ENCODE results near the gene RMRP. TPM values are rescaled to one million over a fixed set of nuclear protein-coding genes. Genes with fewer than 3 reads are reported as not detected.
"Not testable (repeated sequence)": the region's sequence is repeated elsewhere in the genome, so short reads cannot be mapped to it uniquely, and the experiment has no call there.

Gene RMRP
- total and polyA plus RNA-seq, 2 of the 4 experiments (the other 2 are of a cell fraction): 39.7 to 13,690 TPM

DNA sequence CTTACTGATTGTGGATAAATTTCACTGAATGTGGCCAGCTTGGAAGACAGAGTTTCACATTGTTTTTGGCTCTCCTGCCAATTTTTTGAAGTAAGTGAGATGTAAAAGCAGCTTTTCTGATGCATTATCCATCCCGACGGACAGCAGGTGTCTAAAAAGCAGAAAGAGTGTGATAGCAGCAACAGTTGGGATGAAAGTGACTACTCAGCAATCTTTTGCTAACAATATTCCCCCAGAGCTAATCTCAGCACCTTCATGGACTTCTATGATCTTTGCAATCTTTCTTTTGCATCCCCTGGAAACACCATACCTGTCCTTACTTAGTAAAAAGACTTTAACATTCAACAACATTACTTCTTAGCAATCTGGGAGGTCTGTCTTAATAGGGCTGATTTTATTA is 45.0 kb downstream of the RMRP start:
- Histone ChIP-seq H3K4me2 (ENCODE audit: low read depth, low read length) (no peak overlapping the region), H4K91ac (ENCODE audit: insufficient read depth, low read depth, low read length) (no peak overlapping the region), H3K4ac (ENCODE audit: low read depth, low read length) (no peak overlapping the region), H4K20me1 (ENCODE audit: insufficient read depth, low read length) (no peaks in the 10 kb centered on the region), H3K79me1 (ENCODE audit: low read depth in 1 of 2, low read length in 2 of 2) (peaks cover 0 to 3% of the 10 kb centered on the region in 2 experiments; a peak in 1 of 4 replicates), H2AK5ac (ENCODE audit: low read depth, low read length) (no peak overlapping the region), H2AK9ac (replicated peaks; ENCODE audit: low read depth, low read length, poor library complexity) (no peak overlapping the region), H3K4me3 (ENCODE audit: insufficient read depth, low read depth, low read length) (no peak overlapping the region), H2BK15ac (ENCODE audit: low read depth, low read length) (no peak overlapping the region), H3K36me3 (ENCODE audit: control insufficient read depth, insufficient read depth, low read length) (peaks cover 22% of the 10 kb centered on the region), H3K56ac (ENCODE audit: extremely low read depth, insufficient read depth, low read length) (no peak overlapping the region), H3K14ac (replicated peaks; ENCODE audit: low read depth, low read length) (no peak overlapping the region), H3K23ac (ENCODE audit: low read depth, low read length) (no peak overlapping the region), H4K5ac (ENCODE audit: low read depth, low read length) (no peak overlapping the region), H3K4me1 (ENCODE audit: control insufficient read depth, insufficient read depth, low read length) (no peaks in the 10 kb centered on the region), H2BK120ac (ENCODE audit: low read depth, low read length) (no peak overlapping the region), H4K8ac (ENCODE audit: low read depth in 2 of 2, low read length in 2 of 2) (no peak overlapping the region), H3K9ac (ENCODE audit: low read depth, low read length) (no peak overlapping the region), H3K9me3 (ENCODE audit: control insufficient read depth, insufficient read depth, low read length) (no peaks in the 10 kb centered on the region; the same call in 1 of the 2 replicates), H2BK20ac (ENCODE audit: low read depth, low read length) (no peak overlapping the region), H3K18ac (ENCODE audit: low read depth, low read length) (no peak overlapping the region), H2BK5ac (ENCODE audit: low read depth, low read length, poor library complexity, severe bottlenecking) (no peak overlapping the region), H3K27ac (ENCODE audit: insufficient read depth, low read length) (no peak overlapping the region), H3K9me1 (ENCODE audit: insufficient read depth, low read length) (no peaks in the 10 kb centered on the region), H2AFZ (replicated peaks; ENCODE audit: low read length, poor library complexity) (no peak overlapping the region), H3K27me3 (ENCODE audit: control insufficient read depth, insufficient read depth, low read length) (peaks cover 41% of the 10 kb centered on the region)
- dilution Hi-C loops (cut with HindIII; ENCODE audit: low sequenced_read_pairs, unreplicated experiment) (no loop called here), intact Hi-C loops (cut with micrococcal nuclease) (no loop called here), in situ Hi-C loops (cut with MboI; ENCODE audit: low sequenced_read_pairs) (no loop called here)
- WGBS, 2 experiments (ENCODE audit: extremely low coverage in 2 of 2, insufficient read length in 1 of 2): no CpG with 5 or more reads among the region's 2 CpGs
- TF ChIP-seq, protein P1, sequence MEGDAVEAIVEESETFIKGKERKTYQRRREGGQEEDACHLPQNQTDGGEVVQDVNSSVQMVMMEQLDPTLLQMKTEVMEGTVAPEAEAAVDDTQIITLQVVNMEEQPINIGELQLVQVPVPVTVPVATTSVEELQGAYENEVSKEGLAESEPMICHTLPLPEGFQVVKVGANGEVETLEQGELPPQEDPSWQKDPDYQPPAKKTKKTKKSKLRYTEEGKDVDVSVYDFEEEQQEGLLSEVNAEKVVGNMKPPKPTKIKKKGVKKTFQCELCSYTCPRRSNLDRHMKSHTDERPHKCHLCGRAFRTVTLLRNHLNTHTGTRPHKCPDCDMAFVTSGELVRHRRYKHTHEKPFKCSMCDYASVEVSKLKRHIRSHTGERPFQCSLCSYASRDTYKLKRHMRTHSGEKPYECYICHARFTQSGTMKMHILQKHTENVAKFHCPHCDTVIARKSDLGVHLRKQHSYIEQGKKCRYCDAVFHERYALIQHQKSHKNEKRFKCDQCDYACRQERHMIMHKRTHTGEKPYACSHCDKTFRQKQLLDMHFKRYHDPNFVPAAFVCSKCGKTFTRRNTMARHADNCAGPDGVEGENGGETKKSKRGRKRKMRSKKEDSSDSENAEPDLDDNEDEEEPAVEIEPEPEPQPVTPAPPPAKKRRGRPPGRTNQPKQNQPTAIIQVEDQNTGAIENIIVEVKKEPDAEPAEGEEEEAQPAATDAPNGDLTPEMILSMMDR (conservative IDR thresholded peaks at IDR 0.05; ENCODE audit: low read depth, low read length): no peak
- TF ChIP-seq MAFK (IDR thresholded peaks at IDR 0.05; ENCODE audit: low read depth, low read length) (peak; percentile 54; the same call in 1 of the 2 replicates), RCOR1 (IDR thresholded peaks at IDR 0.05; ENCODE audit: insufficient replicate concordance, low read length) (no peak), CEBPB (IDR thresholded peaks at IDR 0.05; ENCODE audit: low read depth, low read length) (no peak), SMC3 (IDR thresholded peaks at IDR 0.05; ENCODE audit: low read depth, low read length) (no peak)
- DNase-seq (no peak), ATAC-seq (ENCODE audit: low read depth) (no peak)
- ChIA-PET CTCF (interaction anchor here (2.1 to 2.3 kb wide), 2 partner anchors 13 to 32 kb away, joined by 5 to 13 read pairs; no protein-coding TSS in a partner anchor), POLR2A (ENCODE audit: unreplicated experiment) (no interaction called here)
- no TSS peak for BruUV-seq (replicated peaks)

DNA sequence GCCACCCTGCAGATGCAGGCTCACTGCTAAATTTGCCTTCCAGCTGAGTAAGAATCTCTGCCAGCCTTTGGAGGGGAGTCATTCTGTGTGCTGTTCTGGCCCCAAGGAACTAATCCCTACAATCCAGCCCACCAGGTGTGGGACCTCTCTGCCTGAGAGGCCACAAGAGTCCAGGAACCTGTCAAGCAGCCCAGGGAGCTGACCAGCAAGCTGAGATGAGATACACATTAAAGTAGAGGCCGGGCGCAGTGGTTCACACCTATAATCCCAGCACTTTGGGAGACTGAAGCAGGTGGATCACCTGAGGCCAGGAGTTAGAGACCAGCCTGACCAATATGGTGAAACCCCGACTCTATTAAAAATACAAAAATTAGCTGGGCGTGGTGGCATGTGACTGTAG is 45.8 kb downstream of the RMRP start:
- CTCF ChIA-PET: interaction anchor here (1.0 to 2.3 kb wide), 4 partner anchors 8 to 76 kb away, joined by 3 to 13 read pairs (median 4); no protein-coding TSS in a partner anchor
- peaks cover 34% of the 10 kb centered on the region for H3K27me3 ChIP-seq (ENCODE audit: control insufficient read depth, insufficient read depth, low read length)
- intact Hi-C loops (cut with micrococcal nuclease); H3K27ac ChIP-seq (ENCODE audit: insufficient read depth, low read length); H4K8ac ChIP-seq (ENCODE audit: low read depth in 2 of 2, low read length in 2 of 2); H2BK20ac ChIP-seq (ENCODE audit: low read depth, low read length); H2AK9ac ChIP-seq (replicated peaks; ENCODE audit: low read depth, low read length, poor library complexity); H4K91ac ChIP-seq (ENCODE audit: insufficient read depth, low read depth, low read length); H4K5ac ChIP-seq (ENCODE audit: low read depth, low read length); H3K9me1 ChIP-seq (ENCODE audit: insufficient read depth, low read length); H3K14ac ChIP-seq (replicated peaks; ENCODE audit: low read depth, low read length); H3K79me1 ChIP-seq (ENCODE audit: low read depth in 1 of 2, low read length in 2 of 2); DNase-seq; H3K4me3 ChIP-seq (ENCODE audit: insufficient read depth, low read depth, low read length); H3K4me1 ChIP-seq (ENCODE audit: control insufficient read depth, insufficient read depth, low read length); BruUV-seq (replicated peaks); H3K9me3 ChIP-seq (ENCODE audit: control insufficient read depth, insufficient read depth, low read length); H4K20me1 ChIP-seq (ENCODE audit: insufficient read depth, low read length); H3K4me2 ChIP-seq (ENCODE audit: low read depth, low read length); H3K18ac ChIP-seq (ENCODE audit: low read depth, low read length); in situ Hi-C loops (cut with MboI; ENCODE audit: low sequenced_read_pairs); H2BK5ac ChIP-seq (ENCODE audit: low read depth, low read length, poor library complexity, severe bottlenecking); H2AK5ac ChIP-seq (ENCODE audit: low read depth, low read length); ATAC-seq (ENCODE audit: low read depth); H3K23ac ChIP-seq (ENCODE audit: low read depth, low read length); H2BK120ac ChIP-seq (ENCODE audit: low read depth, low read length); H3K56ac ChIP-seq (ENCODE audit: extremely low read depth, insufficient read depth, low read length); H2BK15ac ChIP-seq (ENCODE audit: low read depth, low read length); dilution Hi-C loops (cut with HindIII; ENCODE audit: low sequenced_read_pairs, unreplicated experiment); H3K9ac ChIP-seq (ENCODE audit: low read depth, low read length); H2AFZ ChIP-seq (replicated peaks; ENCODE audit: low read length, poor library complexity); H3K4ac ChIP-seq (ENCODE audit: low read depth, low read length): not testable (repeated sequence)
- 80% methylated on average over 2 of the region's 4 CpGs; no CpG with 5 or more reads in 1 of the 2 experiments for WGBS, 2 experiments (ENCODE audit: extremely low coverage in 2 of 2, insufficient read length in 1 of 2)
- H3K36me3 ChIP-seq (ENCODE audit: control insufficient read depth, insufficient read depth, low read length): peaks cover 27% of the 10 kb centered on the region
- POLR2A ChIA-PET (ENCODE audit: unreplicated experiment): interaction anchor here (0.5 kb wide), 1 partner anchor 136 kb away, joined by 3 read pairs; no protein-coding TSS in a partner anchor
